Heart right ventricle (tissue), 16 donors: ENCODE data around the gene NHSL2. TPM values are rescaled to one million over a fixed set of nuclear protein-coding genes. Genes with fewer than 3 reads are reported as not detected.

Source experiments
- ATAC-seq, 8 donors: fragments of 200-7000 bp; cut with Tn5 transposase; one replicate each; pipeline ENCODE4 v1.9.1; 2020; ENCODE audit warnings: mild to moderate bottlenecking in 8 of 8, moderate library complexity in 8 of 8, moderate number of reproducible peaks in 1 of 8
- DNase-seq, 2 donors: peaks; one replicate each; pipeline ENCODE4 v3.0.0-alpha.2; 2020
- H3K27ac ChIP-seq, 10 donors: fragments of 200-600 bp; sonication (generic) in 2 of 10; one replicate each; pipeline versions ENCODE4 v1.5.0 to v1.8.0; 2020 to 2022; ENCODE audit warnings: mild to moderate bottlenecking in 3 of 10
- H3K27me3 ChIP-seq, 7 donors: fragments of 200-600 bp; one replicate each; pipeline ENCODE4 v1.8.0; 2021 to 2022; ENCODE audit warnings: mild to moderate bottlenecking in 2 of 7
- H3K36me3 ChIP-seq, 9 donors: fragments of 200-600 bp; sonication (generic) in 1 of 9; one replicate each; pipeline versions ENCODE4 v1.5.0 to v1.8.0; 2020 to 2022; ENCODE audit warnings: mild to moderate bottlenecking in 2 of 9
- H3K4me1 ChIP-seq, 9 donors: fragments of 200-600 bp; sonication (generic) in 1 of 9; one replicate each; pipeline versions ENCODE4 v1.5.0 to v1.8.0; 2020 to 2022; ENCODE audit warnings: mild to moderate bottlenecking in 4 of 9
- H3K4me3 ChIP-seq, 10 donors: fragments of 200-600 bp; sonication (generic) in 2 of 10; one replicate each; pipeline versions ENCODE4 v1.5.0 to v1.8.0; 2020 to 2022; ENCODE audit warnings: mild to moderate bottlenecking in 7 of 10, moderate library complexity in 2 of 10
- H3K9me3 ChIP-seq, 11 donors: fragments of 200-600 bp in 10 of 11; sonication (generic) in 2 of 11; one replicate each; pipeline versions ENCODE4 v1.5.0 to v1.8.0; 2013 to 2022; ENCODE audit warnings: mild to moderate bottlenecking in 2 of 11, control low read depth in 1 of 11, moderate library complexity in 1 of 11
- whole genome bisulfite sequencing, 2 donors: extraction: QIAGEN DNeasy Blood & Tissue Kit; methylation state at CpG; one replicate each; pipeline ENCODE4 v1.1.7; 2013; ENCODE audit warnings: inconsistent platforms in 1 of 2; 5-methylcytosine and 5-hydroxymethylcytosine counted together
- intact Hi-C, 10 donors: fragments of 100-400 bp; cut with DNase I; formaldehyde crosslinking; loops; one replicate each; pipeline versions ENCODE4 v1.11.1 to v1.14.2; 2022
- polyA plus RNA-seq, 2 donors: library from polyadenylated mRNA; stranded (reverse); fragments of 200-250 nt; gene quantifications; one replicate each; pipeline ENCODE4 v1.2.3, GENCODE V29; 2013
- total RNA-seq, 10 donors: library from RNA; stranded (reverse); fragmentation: NEBNext Ultra II Directional in 3 of 10; extraction: Animal tissue kit (Norgen Biotek cat#: 25700) in 3 of 10; gene quantifications; one replicate each; pipeline versions ENCODE4 v1.2.1 to v1.2.4, GENCODE V29; 2021 to 2023
- TF ChIP-seq, protein P1 (sequence below), 9 donors: fragments of 200-600 bp; sonication (generic) in 2 of 9; IDR thresholded peaks; one replicate each; pipeline versions ENCODE4 v1.5.0 to v1.8.0; 2021 to 2022; ENCODE audit warnings: antibody characterized with exemption in 9 of 9, mild to moderate bottlenecking in 5 of 9, moderate library complexity in 1 of 9
- donor health status: Arrhythmogenic right ventricular cardiomyopathy.
- donor health status: ischemic (EF 13 %, LVEDD 7.1; RV severe dilation, severe dysfunction).
- donor health status: healthy with polysubstance abuse.
- donor health status: DM: no; HTN: yes; CAD: no.
- donor health status: DM: no; HTN: no; CAD: no.
- donor health status: ischemic (EF 25% LVEDD 6.9; RV normal size, moderate dysfunction).
- donor health status: ischemic (EF 25% LVEDD 5.7; RV mildly dilated, moderate dysfunction).
- donor health status: healthy.
- donor health status: DM: yes; HTN: yes; CAD: no.
- donor health status: Ischemic cardiomyopathy.
- donor health status: ischemic (EF 35%, LVEDD 5.7; RV mildly dilated, moderate dysfunction).
- donor health status: nonischemic (EF 11% LVEDD 7.7; RV severe dilation, severe dysfunction).
- donor health status: DM: yes; HTN: yes; CAD: no.
- donor health status: PGD.
- donor health status: ischemic (EF 29% LVEDD 5.4; RV normal size, mild dysfunction).
- donor health status: nonischemic (EF 23%, LVEDD 6.1; RV moderate dilation, normal function).

The NHSL2 gene
- total and polyA plus RNA-seq, 12 donors = 0.86 to 8.4 (median 6.2) TPM

DNA sequence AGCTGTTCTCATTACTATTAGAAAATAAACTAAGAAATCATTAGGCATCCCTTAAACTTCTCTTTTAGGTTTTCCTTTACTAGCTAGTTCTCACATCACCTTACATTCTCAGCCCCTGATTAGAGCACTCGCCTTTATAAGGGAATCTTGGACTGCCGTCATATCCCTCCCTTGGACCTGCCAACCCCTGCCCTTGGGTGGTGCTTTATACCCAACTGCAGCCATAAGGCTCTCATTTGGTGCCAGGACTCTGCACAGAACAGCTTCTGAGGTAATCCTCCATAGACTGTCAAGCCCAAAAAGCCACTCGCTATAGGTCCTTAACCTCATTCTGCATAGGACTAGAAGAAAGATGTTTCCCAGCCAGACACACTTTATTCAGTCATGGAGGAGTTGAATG, 67.5 kb downstream of the NHSL2 start:
- DNase-seq (no peak), ATAC-seq (no peak)
- WGBS, 2 donors = 82 to 85% methylated on average over 3 of the region's 3 CpGs
- no peaks in the 10 kb centered on the region for H3K36me3 ChIP-seq
- no peak overlapping the region for H3K4me3 ChIP-seq
- no peak overlapping the region for H3K27ac ChIP-seq
- peaks cover 0 to 52% (median 0%) of the 10 kb centered on the region in 7 donors for H3K27me3 ChIP-seq
- H3K4me1 ChIP-seq = no peaks in the 10 kb centered on the region
- no peaks in the 10 kb centered on the region for H3K9me3 ChIP-seq
- TF ChIP-seq, protein P1, sequence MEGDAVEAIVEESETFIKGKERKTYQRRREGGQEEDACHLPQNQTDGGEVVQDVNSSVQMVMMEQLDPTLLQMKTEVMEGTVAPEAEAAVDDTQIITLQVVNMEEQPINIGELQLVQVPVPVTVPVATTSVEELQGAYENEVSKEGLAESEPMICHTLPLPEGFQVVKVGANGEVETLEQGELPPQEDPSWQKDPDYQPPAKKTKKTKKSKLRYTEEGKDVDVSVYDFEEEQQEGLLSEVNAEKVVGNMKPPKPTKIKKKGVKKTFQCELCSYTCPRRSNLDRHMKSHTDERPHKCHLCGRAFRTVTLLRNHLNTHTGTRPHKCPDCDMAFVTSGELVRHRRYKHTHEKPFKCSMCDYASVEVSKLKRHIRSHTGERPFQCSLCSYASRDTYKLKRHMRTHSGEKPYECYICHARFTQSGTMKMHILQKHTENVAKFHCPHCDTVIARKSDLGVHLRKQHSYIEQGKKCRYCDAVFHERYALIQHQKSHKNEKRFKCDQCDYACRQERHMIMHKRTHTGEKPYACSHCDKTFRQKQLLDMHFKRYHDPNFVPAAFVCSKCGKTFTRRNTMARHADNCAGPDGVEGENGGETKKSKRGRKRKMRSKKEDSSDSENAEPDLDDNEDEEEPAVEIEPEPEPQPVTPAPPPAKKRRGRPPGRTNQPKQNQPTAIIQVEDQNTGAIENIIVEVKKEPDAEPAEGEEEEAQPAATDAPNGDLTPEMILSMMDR (IDR thresholded peaks at IDR 0.05) = no peak
- intact Hi-C loops = no loop called here

DNA sequence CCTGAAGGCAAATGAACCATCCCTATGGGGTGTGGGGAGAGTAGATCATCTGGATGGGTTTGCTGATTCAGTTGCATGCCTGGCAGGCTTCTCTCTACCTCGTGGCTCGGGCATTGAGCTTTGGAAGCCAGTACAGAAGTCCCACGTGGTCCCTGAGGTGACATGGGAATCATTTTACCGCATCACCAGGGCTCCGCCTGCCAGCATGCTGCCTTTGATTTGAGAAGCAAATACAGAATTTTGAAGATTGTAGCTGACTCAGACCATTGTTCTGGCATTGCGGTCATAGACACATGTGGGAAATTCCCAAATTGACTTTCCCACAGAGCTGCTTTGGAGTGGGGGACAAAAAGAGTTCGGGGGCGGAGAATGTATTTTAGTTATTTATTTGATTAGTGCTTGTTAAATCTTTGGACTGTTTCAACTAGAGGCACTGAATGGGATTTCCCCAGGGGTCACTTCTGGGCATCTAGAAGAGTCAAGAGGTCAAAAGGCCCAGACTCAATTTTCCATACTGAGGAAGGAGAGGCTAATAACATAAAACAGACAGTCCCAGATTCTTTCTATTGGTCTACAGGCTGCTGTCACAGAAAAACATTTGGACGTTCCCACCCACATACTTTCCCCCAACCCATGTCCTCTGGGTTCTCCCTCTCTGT, 79.3 kb downstream of the NHSL2 start:
- intact Hi-C loops = no loop called here
- peak in 1 of 2 donors; percentile 33 for DNase-seq
- Histone ChIP-seq H3K4me3 (no peak overlapping the region), H3K4me1 (peaks cover 0 to 4% (median 0%) of the 10 kb centered on the region in 9 donors), H3K27ac (peak overlapping the region in 5 of 10 donors; percentile 16 to 53 (median 50)), H3K27me3 (peaks cover 0 to 52% (median 0%) of the 10 kb centered on the region in 7 donors), H3K36me3 (no peaks in the 10 kb centered on the region), H3K9me3 (no peaks in the 10 kb centered on the region)
- ATAC-seq = peak; percentile 31 to 77 (median 52)
- 37 to 45% methylated on average over 9 of the region's 9 CpGs for WGBS, 2 donors
- TF ChIP-seq, protein P1 (IDR thresholded peaks at IDR 0.05) = no peak

- intact Hi-C loops = no loop called here
- DNase-seq (no peak), ATAC-seq (peak in 1 of 8 donors; percentile 19)
- H3K36me3 ChIP-seq = no peaks in the 10 kb centered on the region
- TF ChIP-seq, protein P1 (IDR thresholded peaks at IDR 0.05) = no peak
- H3K27ac ChIP-seq = peak overlapping the region in 4 of 10 donors; percentile 16 to 53 (median 44)
- WGBS, 2 donors = 89 to 100% methylated on average over 2 of the region's 2 CpGs
- peaks cover 0 to 4% (median 0%) of the 10 kb centered on the region in 9 donors for H3K4me1 ChIP-seq
- H3K9me3 ChIP-seq = no peaks in the 10 kb centered on the region
- no peak overlapping the region for H3K4me3 ChIP-seq
- H3K27me3 ChIP-seq = peaks cover 0 to 51% (median 0%) of the 10 kb centered on the region in 7 donors
Measured at GRCh38 chrX:71990518-71990917, 79.9 kb downstream of the NHSL2 start.

GRCh38 chrX:71991164-71991563, 80.5 kb downstream of the NHSL2 start:
- DNase-seq = no peak
- peaks cover 0 to 4% (median 0%) of the 10 kb centered on the region in 9 donors for H3K4me1 ChIP-seq

More at GRCh38 chrX:71991164-71991563, 80.5 kb downstream of the NHSL2 start:
- ATAC-seq = no peak
- Histone ChIP-seq H3K27ac (peak overlapping the region in 1 of 10 donors; percentile 37), H3K4me3 (no peak overlapping the region), H3K27me3 (peaks cover 0 to 47% (median 0%) of the 10 kb centered on the region in 7 donors), H3K9me3 (no peaks in the 10 kb centered on the region), H3K36me3 (no peaks in the 10 kb centered on the region)
- 85 to 92% methylated on average over 4 of the region's 4 CpGs for WGBS, 2 donors
- TF ChIP-seq, protein P1 (IDR thresholded peaks at IDR 0.05) = no peak
- intact Hi-C loops = no loop called here
